Activated CD8-positive, alpha-beta memory T cell treated with anti-CD3 and anti-CD28 coated beads, Interleukin-2, amount 10 ng/mL, durations not matched to agents 7 days and 5 days (primary cell): ENCODE data around the gene VHLL. TPM values are rescaled to one million over a fixed set of nuclear protein-coding genes. Genes with fewer than 3 reads are reported as not detected.

Experiments used
- ATAC-seq: fragments of 150-1000 bp; cut with Tn5 transposase; one replicate; pipeline ENCODE4 v1.10.0; 2021; ENCODE audit warnings: moderate library complexity
- CTCF ChIA-PET: fragments of 350-600 bp; sonication (Branson Sonifier 250); formaldehyde crosslinking; loops from one replicate; lab custom pipeline; 2021; ENCODE audit warnings: antibody characterized with exemption; lab: Charles Lee
- DNase-seq: peaks from one replicate; pipeline ENCODE4 v3.0.0-alpha.2; 2020
- H3K27ac Mint-ChIP-seq: one replicate; pipeline ENCODE4 v1.8.0; 2021; ENCODE audit warnings: mild to moderate bottlenecking, mixed read lengths
- H3K27me3 Mint-ChIP-seq: one replicate; pipeline ENCODE4 v1.8.0; 2021; ENCODE audit warnings: mixed read lengths
- H3K36me3 Mint-ChIP-seq: one replicate; pipeline ENCODE4 v1.8.0; 2021; ENCODE audit warnings: mild to moderate bottlenecking, mixed read lengths
- H3K4me1 Mint-ChIP-seq: one replicate; pipeline ENCODE4 v1.8.0; 2021; ENCODE audit warnings: mixed read lengths
- H3K4me3 Mint-ChIP-seq: one replicate; pipeline ENCODE4 v1.8.0; 2021; ENCODE audit warnings: mild to moderate bottlenecking, moderate library complexity, mixed read lengths
- H3K9me3 Mint-ChIP-seq: one replicate; pipeline ENCODE4 v1.8.0; 2022; ENCODE audit warnings: low read depth, mixed read lengths
- total RNA-seq, 2 experiments: library from RNA; stranded (reverse); gene quantifications; one replicate each; pipeline ENCODE4 v1.2.3, GENCODE V29; 2021

The VHLL gene
- total RNA-seq, 2 experiments from 2014 or later: not detected

DNA sequence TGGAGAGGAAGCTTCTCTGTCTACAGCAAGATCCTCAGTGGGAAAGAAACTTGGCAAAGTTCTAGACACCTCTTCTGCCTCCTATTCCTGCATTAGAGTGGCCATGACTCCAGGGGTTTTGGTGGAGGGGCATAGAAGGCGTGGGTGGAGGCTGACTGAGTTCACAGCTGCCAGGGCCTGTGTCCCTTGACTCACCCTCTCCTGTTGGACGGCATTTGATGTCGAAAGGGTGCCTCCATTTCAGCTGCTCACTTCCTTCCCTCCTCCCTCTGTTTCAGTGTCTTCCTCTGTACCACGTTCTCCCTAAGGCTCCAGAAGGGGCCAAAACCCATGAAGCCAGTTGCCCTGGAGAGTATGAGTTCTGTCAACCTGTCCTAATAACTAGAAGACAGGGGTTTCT, 14.3 kb downstream of the VHLL start:
- CTCF ChIA-PET: interaction anchor here (0.9 to 5.5 kb wide), 4 partner anchors 10 to 59 kb away, joined by 4 to 24 read pairs (median 12); partner anchors contain the start of gene GLMP
- Mint-ChIP-seq H3K27ac (no peak overlapping the region), H3K9me3 (no peaks in the 10 kb centered on the region), H3K4me3 (no peak overlapping the region), H3K4me1 (peaks cover 38% of the 10 kb centered on the region), H3K36me3 (peaks cover 7% of the 10 kb centered on the region), H3K27me3 (no peaks in the 10 kb centered on the region)
- DNase-seq (no peak), ATAC-seq (no peak)

DNA sequence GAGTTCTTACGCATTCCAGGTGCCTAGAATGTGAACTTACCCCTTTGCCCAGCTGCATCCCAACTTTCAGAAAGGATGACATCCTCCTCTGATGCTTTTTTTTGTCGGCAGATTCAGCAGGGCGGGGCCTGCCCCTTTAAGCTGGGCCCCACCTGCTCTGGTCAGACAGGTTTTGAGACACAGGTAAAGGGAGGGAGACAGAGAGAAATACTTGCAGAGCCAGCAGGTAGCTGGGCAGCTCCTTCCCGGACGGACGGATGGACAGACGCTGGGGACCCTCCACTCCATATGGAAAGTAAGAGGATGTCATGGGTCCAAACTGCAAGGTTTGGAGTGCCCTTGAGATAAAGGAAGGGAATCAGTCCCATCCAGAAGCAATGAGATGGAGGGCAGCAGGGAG, 15.0 kb downstream of the VHLL start, which contains the start of gene TMEM79:
TSS of gene TMEM79 (plus strand) at position 214 of the 400 bp plus-strand sequence. CDS start 902 bp downstream, outside the sequence.
- ATAC-seq (no peak), DNase-seq (no peak)
- Mint-ChIP-seq H3K9me3 (no peaks in the 10 kb centered on the region), H3K27me3 (no peaks in the 10 kb centered on the region), H3K27ac (peak within 1 kb of the TSS; percentile 91), H3K4me3 (peak within 1 kb of the TSS; percentile 94), H3K4me1 (peaks cover 39% of the 10 kb centered on the region), H3K36me3 (peaks cover 8% of the 10 kb centered on the region)
- CTCF ChIA-PET: interaction anchor here (0.6 to 5.5 kb wide), 5 partner anchors 9 to 1074 kb away, joined by 3 to 24 read pairs (median 11); no protein-coding TSS in a partner anchor

DNA sequence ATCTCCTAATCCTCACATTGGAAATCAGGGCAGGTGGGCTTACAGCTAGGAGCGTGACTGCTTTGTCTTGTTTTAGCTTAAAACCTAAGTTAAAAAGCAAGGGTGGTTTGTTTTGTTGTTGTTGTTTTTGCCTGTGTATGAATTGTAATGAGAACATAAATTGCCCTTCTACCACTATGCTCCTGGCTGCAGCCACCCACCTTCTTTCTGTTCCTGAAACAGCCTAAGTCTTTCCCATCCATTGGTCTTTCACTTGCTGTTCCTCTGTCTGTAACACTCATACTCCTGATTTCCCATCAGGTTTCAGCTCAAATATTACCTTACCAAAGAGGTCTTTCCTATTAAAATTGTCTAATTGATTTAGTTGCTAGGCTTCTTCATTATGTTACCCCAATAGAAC, 15.6 kb downstream of the VHLL start:
- no peak for DNase-seq
- peak overlapping the region; percentile 91 for H3K27ac Mint-ChIP-seq
- peaks cover 7% of the 10 kb centered on the region for H3K36me3 Mint-ChIP-seq
- peaks cover 39% of the 10 kb centered on the region for H3K4me1 Mint-ChIP-seq
- CTCF ChIA-PET: interaction anchor here (0.6 to 5.5 kb wide), 15 partner anchors 9 to 360 kb away, joined by 3 to 24 read pairs (median 4); no protein-coding TSS in a partner anchor
- ATAC-seq: no peak
- H3K27me3 Mint-ChIP-seq: no peaks in the 10 kb centered on the region
- H3K9me3 Mint-ChIP-seq: no peaks in the 10 kb centered on the region
- peak overlapping the region; percentile 94 for H3K4me3 Mint-ChIP-seq

DNA sequence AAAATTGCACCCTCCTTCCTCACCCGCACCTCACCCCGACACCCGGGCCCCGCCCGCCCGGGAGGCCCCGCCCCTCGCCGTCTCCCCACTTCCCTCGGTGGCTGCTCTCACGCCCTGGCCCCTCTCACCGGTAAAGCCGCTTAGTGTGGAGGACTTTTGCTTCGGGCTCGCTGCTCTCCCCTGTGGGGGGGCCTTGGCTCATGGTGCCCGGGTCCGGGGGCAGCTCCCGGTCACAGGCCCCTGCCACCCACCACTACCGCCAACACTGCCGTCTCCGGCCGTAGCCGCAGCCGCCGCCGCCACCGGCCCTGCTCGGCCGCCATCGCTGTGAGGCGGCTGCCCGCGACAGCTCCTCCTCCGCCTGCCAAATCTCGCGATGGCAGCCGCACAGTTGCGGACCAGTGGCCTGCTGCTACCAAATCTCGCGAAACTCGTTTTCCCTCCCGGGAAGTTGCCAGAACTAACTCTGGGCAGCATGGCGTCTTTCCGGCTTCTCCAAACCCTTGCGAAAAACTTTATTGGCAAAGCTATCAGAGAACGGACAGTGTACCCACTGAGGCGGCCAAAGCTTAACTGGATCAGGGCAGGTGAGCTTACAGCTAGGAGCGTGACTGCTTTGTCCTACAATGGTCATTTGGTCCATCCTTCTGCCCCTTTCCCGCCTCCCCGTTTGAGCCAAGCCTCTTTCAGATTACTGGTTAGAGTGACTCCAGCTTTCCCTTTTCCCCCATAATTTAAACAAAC, 16.5 kb downstream of the VHLL start, which contains the start of gene SMG5:
TSS of gene SMG5 (minus strand) at position 347 of the 744 bp plus-strand sequence. CDS start at position 202, 145 bp downstream.
- ATAC-seq: peak; percentile 92
- peaks cover 15% of the 10 kb centered on the region for H3K36me3 Mint-ChIP-seq
- peak within 1 kb of the TSS; percentile 94 for H3K4me3 Mint-ChIP-seq
- H3K27ac Mint-ChIP-seq: peak within 1 kb of the TSS; percentile 91
- no peaks in the 10 kb centered on the region for H3K27me3 Mint-ChIP-seq
- H3K4me1 Mint-ChIP-seq: peaks cover 39% of the 10 kb centered on the region
- no peaks in the 10 kb centered on the region for H3K9me3 Mint-ChIP-seq
- CTCF ChIA-PET: interaction anchor here (0.7 to 5.5 kb wide), 20 partner anchors 9 to 361 kb away, joined by 3 to 24 read pairs (median 4); partner anchors contain the start of gene PMF1
- peak; percentile 99 for DNase-seq

DNA sequence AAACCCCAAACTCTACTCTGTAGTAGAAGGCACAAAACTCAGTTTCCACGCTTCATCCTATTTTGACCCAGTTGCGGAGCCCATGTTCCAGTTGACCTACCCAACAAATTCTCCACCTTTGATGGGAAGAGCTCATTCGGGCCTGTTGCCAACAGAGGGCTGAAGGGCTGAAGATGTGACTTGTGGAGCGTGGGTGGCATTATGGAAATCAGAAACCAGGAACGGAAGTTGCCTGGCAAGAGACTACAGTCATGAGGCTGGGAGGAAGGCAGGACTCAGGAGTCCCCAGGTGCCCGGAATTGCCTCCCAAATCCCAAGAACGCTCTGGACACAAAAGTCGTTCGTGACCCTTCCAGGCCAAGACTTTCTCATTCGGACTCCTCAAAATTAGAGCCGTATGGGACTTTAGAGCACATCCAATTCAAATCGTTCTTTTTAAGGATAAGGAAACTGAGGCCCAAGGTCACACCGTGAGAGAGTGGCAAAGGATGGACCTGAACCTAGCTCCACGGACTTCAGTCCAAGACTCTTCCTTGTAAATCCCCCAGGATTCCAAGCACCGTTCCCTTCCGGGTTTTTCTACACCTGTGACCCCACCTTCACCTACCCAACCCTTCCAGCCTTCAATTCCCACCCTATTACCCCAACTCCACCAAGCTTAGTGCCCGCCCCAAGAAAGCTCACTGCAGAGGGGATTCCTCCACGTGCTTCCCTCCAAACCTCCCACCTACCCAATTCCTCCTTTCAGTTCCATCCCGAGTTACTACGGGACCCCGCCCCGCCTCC, 17.2 kb downstream of the VHLL start:
- Mint-ChIP-seq H3K9me3 (no peaks in the 10 kb centered on the region), H3K27me3 (no peaks in the 10 kb centered on the region), H3K4me3 (peak overlapping the region; percentile 94), H3K27ac (peak overlapping the region; percentile 91), H3K4me1 (peaks cover 39% of the 10 kb centered on the region), H3K36me3 (peaks cover 18% of the 10 kb centered on the region)
- CTCF ChIA-PET: interaction anchor here (0.5 to 5.5 kb wide), 17 partner anchors 15 to 253 kb away, joined by 3 to 24 read pairs (median 4); partner anchors contain the start of gene PMF1
- DNase-seq (peak; percentile 46), ATAC-seq (no peak)

DNA sequence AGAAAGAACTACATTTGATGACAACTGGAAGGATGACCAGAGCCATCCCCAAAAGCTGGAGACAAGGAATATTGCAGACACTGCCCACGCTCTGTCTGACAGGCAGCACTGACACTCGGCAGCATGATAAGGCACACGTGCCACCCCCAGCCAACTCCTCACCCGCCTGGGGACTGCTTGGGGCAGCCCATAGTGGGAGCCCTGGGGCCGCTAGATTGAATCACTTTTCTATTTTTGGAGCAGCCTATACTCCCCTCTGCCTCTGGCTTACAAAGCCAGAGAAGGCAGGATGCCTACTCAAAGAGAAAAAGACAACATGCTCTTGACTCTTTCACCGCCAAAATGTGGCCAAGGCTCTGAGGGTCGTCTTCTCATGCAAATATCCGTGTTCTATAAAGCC, 17.8 kb downstream of the VHLL start:
- peak overlapping the region; percentile 94 for H3K4me3 Mint-ChIP-seq
- ATAC-seq (peak; percentile 45), DNase-seq (peak; percentile 80)
- CTCF ChIA-PET: interaction anchor here (0.5 to 5.5 kb wide), 7 partner anchors 38 to 254 kb away, joined by 3 to 24 read pairs (median 7); no protein-coding TSS in a partner anchor
- H3K36me3 Mint-ChIP-seq: peaks cover 24% of the 10 kb centered on the region
- H3K27me3 Mint-ChIP-seq: no peaks in the 10 kb centered on the region
- peak overlapping the region; percentile 91 for H3K27ac Mint-ChIP-seq
- no peaks in the 10 kb centered on the region for H3K9me3 Mint-ChIP-seq
- H3K4me1 Mint-ChIP-seq: peaks cover 39% of the 10 kb centered on the region

DNA sequence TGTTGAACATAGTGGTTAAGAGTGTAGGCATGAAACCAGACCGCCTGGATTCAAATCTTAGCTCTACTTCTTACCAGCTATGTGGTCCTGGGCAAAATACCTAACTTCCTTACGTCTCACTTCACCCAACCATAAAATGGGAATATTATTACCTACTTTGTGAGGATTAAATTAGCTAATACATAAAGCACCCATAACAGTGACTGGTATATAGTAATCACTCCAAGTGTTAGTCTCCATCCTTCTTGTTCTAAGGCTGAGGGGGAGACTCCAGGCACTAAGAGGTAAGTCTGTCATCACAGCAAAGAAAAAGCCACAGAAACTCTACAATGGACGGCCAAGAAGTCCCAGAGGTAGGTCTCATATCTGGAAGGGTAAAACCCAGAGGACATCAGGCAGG, 19.3 kb downstream of the VHLL start:
- H3K27ac Mint-ChIP-seq: no peak overlapping the region

DNA sequence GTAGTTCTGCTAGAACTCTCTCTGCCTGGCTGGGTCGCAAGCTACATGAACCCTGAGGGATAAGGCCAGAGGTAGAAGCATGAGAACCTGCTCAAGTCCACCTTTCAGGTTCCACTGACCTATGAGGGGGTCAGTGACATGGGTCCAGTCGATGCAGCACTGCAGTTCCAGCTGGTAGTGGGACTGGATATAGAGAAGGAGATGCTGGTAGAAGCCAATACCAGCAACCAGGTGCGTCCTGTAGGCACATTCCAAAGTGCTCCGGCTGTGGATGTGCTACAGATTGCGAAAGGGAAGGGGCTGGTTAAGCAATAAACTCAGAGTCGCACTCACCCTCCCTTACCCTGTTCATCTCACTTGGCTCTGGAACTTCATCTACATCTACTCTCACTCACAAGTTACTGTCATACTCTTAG, 22.1 kb downstream of the VHLL start:
- DNase-seq (no peak), ATAC-seq (no peak)
- CTCF ChIA-PET: no interaction called here
- H3K27me3 Mint-ChIP-seq: no peaks in the 10 kb centered on the region
- peaks cover 19% of the 10 kb centered on the region for H3K4me1 Mint-ChIP-seq
- H3K27ac Mint-ChIP-seq: no peak overlapping the region
- peaks cover 51% of the 10 kb centered on the region for H3K36me3 Mint-ChIP-seq
- no peak overlapping the region for H3K4me3 Mint-ChIP-seq
- H3K9me3 Mint-ChIP-seq: no peaks in the 10 kb centered on the region

More for the DNA sequence above, 19.3 kb downstream of the VHLL start:
- DNase-seq (no peak), ATAC-seq (no peak)
- Mint-ChIP-seq H3K4me3 (no peak overlapping the region), H3K4me1 (peaks cover 38% of the 10 kb centered on the region), H3K27me3 (no peaks in the 10 kb centered on the region), H3K36me3 (peaks cover 28% of the 10 kb centered on the region), H3K9me3 (no peaks in the 10 kb centered on the region)
- CTCF ChIA-PET: interaction anchor here (0.8 to 2.0 kb wide), 4 partner anchors 20 to 150 kb away, joined by 3 to 5 read pairs (median 4); no protein-coding TSS in a partner anchor

DNA sequence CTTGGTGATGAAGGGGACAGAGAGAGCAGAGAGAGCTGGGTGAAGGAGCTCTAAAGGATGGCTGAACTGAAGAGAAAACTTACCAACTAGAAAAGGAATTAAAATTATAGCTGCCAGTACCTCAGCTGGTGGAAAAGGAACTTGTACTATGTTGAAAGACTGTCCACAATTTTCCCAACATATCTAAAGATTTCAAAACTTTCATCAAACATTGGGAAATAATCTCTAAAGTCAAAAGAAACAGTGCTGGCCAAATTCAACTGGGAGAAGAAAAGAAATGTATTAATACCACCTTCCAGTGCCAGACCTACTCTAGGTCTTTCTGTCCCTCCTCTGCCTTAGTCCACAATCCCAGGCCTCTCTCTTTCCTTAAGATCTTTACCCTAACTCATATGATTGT, 22.6 kb downstream of the VHLL start:
- ATAC-seq: no peak
- no peak overlapping the region for H3K4me3 Mint-ChIP-seq
- no peak for DNase-seq
- H3K9me3 Mint-ChIP-seq: no peaks in the 10 kb centered on the region
- H3K27ac Mint-ChIP-seq: no peak overlapping the region
- H3K4me1 Mint-ChIP-seq: peaks cover 17% of the 10 kb centered on the region
- CTCF ChIA-PET: interaction anchor here (0.8 kb wide), 1 partner anchor 55 kb away, joined by 6 read pairs; no protein-coding TSS in a partner anchor
- H3K36me3 Mint-ChIP-seq: peaks cover 53% of the 10 kb centered on the region
- H3K27me3 Mint-ChIP-seq: no peaks in the 10 kb centered on the region

DNA sequence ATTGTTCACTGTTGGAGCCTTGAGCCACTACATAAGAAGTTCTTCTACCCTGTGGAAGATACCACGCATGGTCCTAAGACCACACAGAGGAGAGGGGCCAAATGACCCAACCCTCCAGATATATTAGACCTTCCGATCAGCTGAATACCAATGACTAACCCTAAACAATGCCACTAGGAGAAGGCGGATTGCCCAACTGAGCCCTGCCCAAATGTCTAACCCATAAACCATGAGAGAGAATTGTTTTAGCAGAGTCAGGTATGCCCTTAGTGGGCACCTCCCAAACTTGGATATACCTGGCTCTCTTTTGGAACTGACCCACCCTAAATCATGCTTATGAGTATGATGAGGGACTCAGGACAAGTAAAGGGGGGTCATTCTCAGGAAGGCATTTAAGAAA, 28.8 kb downstream of the VHLL start:
- CTCF ChIA-PET: interaction anchor here (1.1 kb wide), 1 partner anchor 45 kb away, joined by 4 read pairs; no protein-coding TSS in a partner anchor
- Mint-ChIP-seq H3K36me3 (peaks cover 57% of the 10 kb centered on the region), H3K4me1 (no peaks in the 10 kb centered on the region), H3K4me3 (no peak overlapping the region), H3K9me3 (no peaks in the 10 kb centered on the region), H3K27me3 (no peaks in the 10 kb centered on the region), H3K27ac (no peak overlapping the region)
- DNase-seq: no peak
- ATAC-seq: no peak

DNA sequence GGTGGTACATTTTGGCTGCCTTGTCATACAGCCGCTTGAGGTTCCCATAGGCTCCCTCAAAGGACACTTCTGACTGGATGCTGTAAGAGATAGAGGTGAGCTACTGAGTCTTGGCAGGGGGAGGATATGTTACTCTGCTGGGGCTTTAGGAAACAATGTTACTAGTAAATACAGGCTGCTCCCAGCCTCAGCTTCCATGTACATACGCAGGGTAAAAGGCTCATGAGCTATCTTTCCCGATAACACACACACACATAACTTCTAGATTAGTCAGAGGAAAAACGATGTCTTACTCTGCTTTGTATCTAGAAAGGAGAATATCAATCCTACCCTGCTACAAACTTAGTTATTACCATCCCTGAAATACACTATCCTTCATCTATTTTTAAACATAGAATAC, 30.8 kb downstream of the VHLL start:
- CTCF ChIA-PET: interaction anchor here (1.0 kb wide), 1 partner anchor 42 kb away, joined by 3 read pairs; no protein-coding TSS in a partner anchor
- no peaks in the 10 kb centered on the region for H3K4me1 Mint-ChIP-seq
- no peak overlapping the region for H3K4me3 Mint-ChIP-seq
- peaks cover 54% of the 10 kb centered on the region for H3K36me3 Mint-ChIP-seq
- H3K27ac Mint-ChIP-seq: no peak overlapping the region
- ATAC-seq: no peak
- H3K9me3 Mint-ChIP-seq: no peaks in the 10 kb centered on the region
- no peaks in the 10 kb centered on the region for H3K27me3 Mint-ChIP-seq
- no peak for DNase-seq

DNA sequence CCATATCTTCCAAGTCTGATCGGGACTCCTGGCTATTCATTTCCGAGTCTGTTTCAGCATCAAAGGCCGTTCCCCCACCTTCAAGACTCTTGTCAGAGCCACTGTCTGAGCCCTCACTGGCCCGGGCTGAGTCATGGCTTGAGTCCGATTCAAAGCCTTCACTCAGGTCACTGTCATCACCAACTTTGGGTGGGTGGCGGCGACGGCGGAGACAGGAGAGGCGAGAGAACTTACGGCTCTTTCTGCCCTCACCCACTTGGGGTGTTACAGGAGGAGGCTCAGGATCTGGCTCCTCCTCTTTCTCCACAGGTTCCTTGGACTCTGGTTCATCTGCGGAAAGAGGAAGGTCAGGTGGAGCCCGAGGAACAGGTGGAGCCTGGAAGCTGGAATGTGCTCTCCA, 33.1 kb downstream of the VHLL start:
- H3K27ac Mint-ChIP-seq: no peak overlapping the region
- no peaks in the 10 kb centered on the region for H3K27me3 Mint-ChIP-seq

DNA sequence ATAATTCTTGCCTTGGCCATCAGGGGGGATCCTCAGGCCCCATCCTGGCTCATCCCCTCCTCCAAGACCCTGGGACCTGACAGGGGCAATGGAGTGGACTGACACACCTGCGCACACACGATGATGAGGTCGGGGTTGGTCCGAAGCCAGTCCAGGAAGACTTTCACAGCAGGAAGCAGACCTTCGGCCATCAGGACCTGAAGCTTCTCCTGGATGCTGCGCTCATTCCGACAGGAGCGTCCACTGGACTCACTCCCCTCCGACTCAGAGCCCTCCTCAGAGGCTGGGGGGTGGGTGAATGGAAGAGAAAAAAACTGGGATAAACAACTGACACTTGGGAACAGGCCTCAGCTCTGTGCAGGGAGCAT, 35.8 kb downstream of the VHLL start:
- ATAC-seq (no peak), DNase-seq (no peak)
- no peaks in the 10 kb centered on the region for H3K4me1 Mint-ChIP-seq
- H3K27me3 Mint-ChIP-seq: no peaks in the 10 kb centered on the region
- H3K9me3 Mint-ChIP-seq: no peaks in the 10 kb centered on the region
- CTCF ChIA-PET: interaction anchor here (0.9 to 1.7 kb wide), 6 partner anchors 8 to 123 kb away, joined by 3 to 5 read pairs (median 3); partner anchors contain the start of genes PAQR6 and SMG5
- H3K27ac Mint-ChIP-seq: no peak overlapping the region
- H3K36me3 Mint-ChIP-seq: peaks cover 60% of the 10 kb centered on the region
- H3K4me3 Mint-ChIP-seq: no peak overlapping the region

More for the DNA sequence above, 33.1 kb downstream of the VHLL start:
- ATAC-seq (no peak), DNase-seq (no peak)
- Mint-ChIP-seq H3K4me1 (no peaks in the 10 kb centered on the region), H3K9me3 (no peaks in the 10 kb centered on the region), H3K36me3 (peaks cover 56% of the 10 kb centered on the region), H3K4me3 (no peak overlapping the region)
- CTCF ChIA-PET: no interaction called here
